Right kidney (tissue), 1 donor: ENCODE data around the gene CARD10.

Experiments used
- DNase-seq: peaks from one replicate; pipeline ENCODE4 v3.0.0-alpha.2; 2016

Gene CARD10

GRCh38 chr22:37440875-37441274 lies 78.3 kb downstream of the CARD10 start:
- DNase-seq: no peak
